ENCODE measurements around the gene SLC22A24.
"Not testable (repeated sequence)": the region's sequence is repeated elsewhere in the genome, so short reads cannot be mapped to it uniquely, and the experiment has no call there.

The SLC22A24 gene

DNA sequence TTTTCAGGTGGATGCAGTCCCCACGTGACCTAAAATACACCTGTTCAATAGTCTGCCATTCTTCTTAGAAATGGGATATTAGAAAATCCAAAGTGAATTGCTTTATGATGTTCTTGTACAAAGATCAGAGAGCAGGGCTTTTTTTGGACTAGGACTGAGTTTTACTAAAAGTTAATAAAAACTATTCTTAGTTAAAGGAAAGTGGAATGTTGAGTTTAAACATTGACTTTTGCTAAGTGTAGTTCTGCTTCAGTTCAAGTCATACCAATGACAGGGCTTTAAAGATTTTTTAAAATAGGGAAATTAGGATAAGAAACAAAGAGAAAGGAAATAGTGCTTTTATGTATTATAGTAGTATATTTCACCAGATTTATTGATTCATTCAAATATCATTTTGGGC lies at the start of gene SLC22A24:
Gene SLC22A24, minus strand, starts transcription at position 101 of the 400 bp plus-strand sequence. CDS start 442 bp downstream, outside the sequence.
- no peak for DNase-seq (ENCODE audit: low spot score)

DNA sequence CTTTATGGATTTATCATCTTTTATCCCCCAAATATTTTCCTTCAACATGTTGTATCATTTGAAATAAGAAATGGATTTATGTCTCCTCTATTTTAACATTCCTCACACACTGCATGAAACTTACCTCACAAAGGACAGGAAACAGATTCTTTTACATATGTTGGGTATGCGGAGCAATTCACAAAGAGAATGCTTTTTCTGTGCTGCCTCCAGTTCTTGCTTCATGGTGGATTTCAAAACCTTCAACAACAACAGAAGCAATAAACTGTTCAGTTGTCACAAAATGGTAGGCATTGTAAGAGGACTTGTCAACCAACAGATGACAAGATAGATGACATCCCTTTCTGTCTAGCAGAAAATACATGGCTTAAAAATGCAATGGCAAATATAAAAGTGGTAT lies 36.5 kb upstream of the SLC22A24 start:
- no peak for DNase-seq (ENCODE audit: low spot score)

- DNase-seq (ENCODE audit: low spot score): no peak
Measured at GRCh38 chr11:63179432-63180041, 35.5 kb upstream of the SLC22A24 start.

- no peak for DNase-seq (ENCODE audit: low spot score)
Measured at GRCh38 chr11:63177872-63178271, 33.9 kb upstream of the SLC22A24 start.

DNA sequence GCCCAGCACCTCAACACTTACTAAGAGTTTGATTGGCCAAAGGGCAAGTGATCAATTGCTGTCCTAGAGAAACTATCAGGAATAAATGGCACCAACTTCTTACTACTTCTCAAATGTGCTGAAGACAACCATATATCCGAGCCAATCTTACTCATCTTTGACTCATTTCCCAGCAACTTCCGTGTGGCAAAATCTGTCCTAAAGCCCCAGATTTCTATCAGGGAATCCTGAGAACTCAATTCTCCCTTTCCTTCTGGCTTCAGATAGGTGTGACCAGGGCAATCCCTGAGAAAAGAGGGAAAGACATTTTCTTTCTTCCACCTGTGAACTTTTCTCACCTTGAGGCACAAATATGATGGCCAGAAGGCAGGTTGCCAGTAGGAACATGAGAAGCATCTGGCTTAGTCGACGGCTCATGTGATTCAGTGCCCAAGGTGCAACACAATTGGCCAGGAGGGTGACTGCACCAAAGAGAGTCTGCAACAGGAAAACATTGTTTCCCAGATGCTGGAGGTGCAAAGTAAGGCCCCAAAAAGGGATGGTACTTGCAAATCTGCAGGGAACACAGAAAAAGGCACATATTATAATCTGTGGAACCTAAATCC lies 21.8 kb upstream of the SLC22A24 start:
- DNase-seq (ENCODE audit: low spot score): no peak

GRCh38 chr11:63155794-63156193 lies 11.8 kb upstream of the SLC22A24 start:
- no peak for DNase-seq (ENCODE audit: low spot score)

DNA sequence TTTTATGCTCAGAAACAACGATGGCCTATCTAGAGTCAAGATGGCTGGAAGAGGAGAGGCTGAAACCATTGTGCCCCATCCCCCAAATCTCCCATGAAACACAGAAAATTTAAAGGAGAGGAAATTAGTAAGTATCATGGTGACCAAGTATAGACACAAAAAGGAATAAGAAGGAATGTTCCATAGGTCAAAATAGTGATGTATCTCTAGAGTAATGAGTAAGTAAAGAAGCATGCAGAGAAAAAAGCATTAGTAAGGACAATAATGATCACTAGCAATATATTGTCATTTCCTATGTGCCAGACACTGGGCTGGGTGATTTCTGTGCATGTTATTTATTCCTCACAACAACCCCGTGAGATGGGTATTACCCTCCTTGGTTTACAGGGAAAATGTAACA lies 2.6 kb upstream of the SLC22A24 start:
- no peak for DNase-seq (ENCODE audit: low spot score)

GRCh38 chr11:63142459-63142858 lies 1.6 kb downstream of the SLC22A24 start:
- no peak for DNase-seq (ENCODE audit: low spot score)

- no peak for DNase-seq (ENCODE audit: low spot score)
Measured at GRCh38 chr11:63132985-63133775, 10.8 kb downstream of the SLC22A24 start.

GRCh38 chr11:63099555-63099954 lies 44.5 kb downstream of the SLC22A24 start:
- DNase-seq (ENCODE audit: low spot score): no peak

GRCh38 chr11:63080682-63081081 lies 63.3 kb downstream of the SLC22A24 start:
- DNase-seq (ENCODE audit: low spot score): no peak

DNA sequence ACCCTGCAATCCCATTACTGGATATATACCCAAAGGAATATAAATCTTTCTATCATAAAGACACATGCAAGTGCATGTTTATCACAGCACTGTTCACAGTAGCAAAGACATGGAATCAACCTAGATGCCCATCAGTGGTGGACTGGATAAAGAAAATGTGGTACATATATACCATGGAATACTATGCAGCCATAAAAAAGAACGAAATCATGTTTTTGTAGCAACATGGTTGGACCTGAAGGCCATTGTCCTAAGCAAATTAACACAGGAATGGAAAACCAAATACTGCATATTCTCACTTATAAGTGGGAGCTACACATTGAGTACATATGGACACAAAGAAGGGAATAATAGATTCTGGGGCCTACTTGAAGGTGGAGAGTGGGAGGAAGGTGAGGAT lies 97.8 kb downstream of the SLC22A24 start:
- DNase-seq (ENCODE audit: low spot score): not testable (repeated sequence)

- DNase-seq (ENCODE audit: low spot score): no peak
Measured at GRCh38 chr11:63042596-63042995, 101.4 kb downstream of the SLC22A24 start.

DNA sequence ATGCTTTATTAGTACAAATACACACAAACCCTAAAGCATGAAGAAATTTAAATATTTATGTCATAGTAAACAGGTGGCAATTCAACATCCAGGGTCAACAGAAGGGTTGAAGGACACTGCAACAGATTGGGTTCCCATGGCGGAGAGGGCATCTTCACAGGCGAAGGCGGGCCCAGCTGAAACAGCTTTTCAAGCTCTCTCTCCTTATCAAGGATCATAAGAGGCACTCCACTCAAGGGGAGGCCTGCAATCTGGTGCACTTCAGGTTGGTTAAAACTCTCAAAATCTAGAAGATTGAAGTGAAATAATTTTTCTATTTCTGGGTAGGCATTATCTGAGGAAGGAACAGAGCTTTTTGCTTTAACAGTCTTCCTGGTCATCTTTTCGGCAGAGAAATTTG lies 111.6 kb downstream of the SLC22A24 start:
- DNase-seq (ENCODE audit: low spot score): no peak
